Stimulated activated naive CD8-positive, alpha-beta T cell treated with anti-CD3 and anti-CD28 coated beads, Interleukin-15, amount 100 ng/mL, for 72 hours (primary cell): ENCODE results near the gene SINHCAF.
"Not testable (repeated sequence)": the region's sequence is repeated elsewhere in the genome, so short reads cannot be mapped to it uniquely, and the experiment has no call there.

ENCODE experiments used
- ATAC-seq: fragments of 150-1000 bp; cut with Tn5 transposase; 2 replicates; pipeline ENCODE4 v1.10.0; 2021; ENCODE audit warnings: mild to moderate bottlenecking, moderate library complexity
- DNase-seq, 2 donors: peaks; one replicate each; pipeline ENCODE4 v3.0.0; 2021 to 2022
- H3K27ac Mint-ChIP-seq, 2 donors: one replicate each; pipeline ENCODE4 v1.8.0; 2022; ENCODE audit warnings: mild to moderate bottlenecking in 2 of 2, mixed read lengths in 2 of 2, moderate library complexity in 2 of 2
- H3K27me3 Mint-ChIP-seq: one replicate; pipeline ENCODE4 v1.8.0; 2022; ENCODE audit warnings: mixed read lengths
- H3K4me1 Mint-ChIP-seq: one replicate; pipeline ENCODE4 v1.8.0; 2022; ENCODE audit warnings: mild to moderate bottlenecking, mixed read lengths
- H3K4me3 Mint-ChIP-seq, 2 donors: one replicate each; pipeline ENCODE4 v1.8.0; 2022; ENCODE audit warnings: mild to moderate bottlenecking in 2 of 2, mixed read lengths in 2 of 2, moderate library complexity in 1 of 2
- H3K9me3 Mint-ChIP-seq, 2 donors: one replicate each; pipeline ENCODE4 v1.8.0; 2022; ENCODE audit warnings: mixed read lengths in 2 of 2

Gene SINHCAF

GRCh38 chr12:31272607-31273225, 53.2 kb downstream of the SINHCAF start:
- Mint-ChIP-seq H3K27ac (no peak overlapping the region), H3K9me3 (no peaks in the 10 kb centered on the region), H3K4me1 (no peaks in the 10 kb centered on the region), H3K4me3 (no peak overlapping the region), H3K27me3 (no peaks in the 10 kb centered on the region)
- peak; percentile 15 for ATAC-seq
- DNase-seq = no peak

- no peaks in the 10 kb centered on the region for H3K27me3 Mint-ChIP-seq
- DNase-seq = no peak
These were observed 58.0 kb downstream of the SINHCAF start for GRCh38 chr12:31267966-31268365.

GRCh38 chr12:31265722-31266121, 60.2 kb downstream of the SINHCAF start:
- H3K4me1 Mint-ChIP-seq = no peaks in the 10 kb centered on the region
- no peak overlapping the region for H3K27ac Mint-ChIP-seq
- no peak overlapping the region for H3K4me3 Mint-ChIP-seq
- H3K27me3 Mint-ChIP-seq = no peaks in the 10 kb centered on the region
- ATAC-seq (no peak), DNase-seq (no peak)
- no peaks in the 10 kb centered on the region for H3K9me3 Mint-ChIP-seq

More at GRCh38 chr12:31267966-31268365, 58.0 kb downstream of the SINHCAF start:
- no peak for ATAC-seq
- Mint-ChIP-seq H3K27ac (peak overlapping the region in 1 of 2 donors; percentile 27), H3K9me3 (no peaks in the 10 kb centered on the region), H3K4me3 (no peak overlapping the region), H3K4me1 (no peaks in the 10 kb centered on the region)

- H3K4me3 Mint-ChIP-seq = no peak overlapping the region
- no peaks in the 10 kb centered on the region for H3K4me1 Mint-ChIP-seq
- no peaks in the 10 kb centered on the region for H3K27me3 Mint-ChIP-seq
- peak overlapping the region in 1 of 2 donors; percentile 42 for H3K27ac Mint-ChIP-seq
- ATAC-seq = no peak
- no peaks in the 10 kb centered on the region for H3K9me3 Mint-ChIP-seq
- DNase-seq = no peak
These were observed 62.3 kb downstream of the SINHCAF start for GRCh38 chr12:31263661-31264060.

- no peak for ATAC-seq
- DNase-seq = no peak
- H3K27ac Mint-ChIP-seq = peak overlapping the region in 1 of 2 donors; percentile 62
- H3K4me1 Mint-ChIP-seq = no peaks in the 10 kb centered on the region
- H3K4me3 Mint-ChIP-seq = no peak overlapping the region
- no peaks in the 10 kb centered on the region for H3K27me3 Mint-ChIP-seq
- H3K9me3 Mint-ChIP-seq = no peaks in the 10 kb centered on the region
These were observed 64.2 kb downstream of the SINHCAF start for GRCh38 chr12:31261744-31262143.

- DNase-seq = no peak
These were observed 65.1 kb downstream of the SINHCAF start for GRCh38 chr12:31260840-31261239.

GRCh38 chr12:31259136-31259886, 66.6 kb downstream of the SINHCAF start:
- ATAC-seq = no peak
- Mint-ChIP-seq H3K9me3 (no peaks in the 10 kb centered on the region), H3K4me3 (no peak overlapping the region), H3K4me1 (no peaks in the 10 kb centered on the region), H3K27me3 (no peaks in the 10 kb centered on the region), H3K27ac (no peak overlapping the region)
- no peak for DNase-seq

More at GRCh38 chr12:31260840-31261239, 65.1 kb downstream of the SINHCAF start:
- no peaks in the 10 kb centered on the region for H3K27me3 Mint-ChIP-seq
- no peak overlapping the region for H3K4me3 Mint-ChIP-seq
- ATAC-seq = no peak
- H3K4me1 Mint-ChIP-seq = no peaks in the 10 kb centered on the region
- no peak overlapping the region for H3K27ac Mint-ChIP-seq
- no peaks in the 10 kb centered on the region for H3K9me3 Mint-ChIP-seq

- no peaks in the 10 kb centered on the region for H3K4me1 Mint-ChIP-seq
- DNase-seq (no peak), ATAC-seq (no peak)
- no peak overlapping the region for H3K4me3 Mint-ChIP-seq
- H3K27ac Mint-ChIP-seq = no peak overlapping the region
- no peaks in the 10 kb centered on the region for H3K27me3 Mint-ChIP-seq
- no peaks in the 10 kb centered on the region for H3K9me3 Mint-ChIP-seq
These were observed 68.2 kb downstream of the SINHCAF start for GRCh38 chr12:31257784-31258183.

- H3K27me3 Mint-ChIP-seq, H3K9me3 Mint-ChIP-seq, H3K4me1 Mint-ChIP-seq, ATAC-seq: not testable (repeated sequence)
- H3K4me3 Mint-ChIP-seq = peak overlapping the region; percentile 85 to 93
- peak; percentile 12 to 50 for DNase-seq
- H3K27ac Mint-ChIP-seq = peak overlapping the region; percentile 88 to 92
These were observed 74.0 kb downstream of the SINHCAF start for GRCh38 chr12:31251707-31252611.

GRCh38 chr12:31250179-31250578, 75.8 kb downstream of the SINHCAF start:
- no peak for ATAC-seq
- Mint-ChIP-seq H3K4me1 (no peaks in the 10 kb centered on the region), H3K27me3 (no peaks in the 10 kb centered on the region), H3K27ac (no peak overlapping the region), H3K4me3 (no peak overlapping the region), H3K9me3 (no peaks in the 10 kb centered on the region)
- DNase-seq = no peak

- ATAC-seq (no peak), DNase-seq (no peak)
- no peaks in the 10 kb centered on the region for H3K9me3 Mint-ChIP-seq
- H3K27ac Mint-ChIP-seq = no peak overlapping the region
- no peak overlapping the region for H3K4me3 Mint-ChIP-seq
- H3K27me3 Mint-ChIP-seq = no peaks in the 10 kb centered on the region
- H3K4me1 Mint-ChIP-seq = no peaks in the 10 kb centered on the region
These were observed 76.6 kb downstream of the SINHCAF start for GRCh38 chr12:31249356-31249755.

GRCh38 chr12:31248815-31249214, 77.1 kb downstream of the SINHCAF start:
- H3K9me3 Mint-ChIP-seq = no peaks in the 10 kb centered on the region
- no peak overlapping the region for H3K4me3 Mint-ChIP-seq
- no peak overlapping the region for H3K27ac Mint-ChIP-seq
- DNase-seq (no peak), ATAC-seq (no peak)
- H3K4me1 Mint-ChIP-seq = no peaks in the 10 kb centered on the region
- no peaks in the 10 kb centered on the region for H3K27me3 Mint-ChIP-seq

- no peak for ATAC-seq
- H3K4me3 Mint-ChIP-seq = no peak overlapping the region
These were observed 77.6 kb downstream of the SINHCAF start for GRCh38 chr12:31248337-31248736.

GRCh38 chr12:31246470-31246850, 79.5 kb downstream of the SINHCAF start:
- H3K4me3 Mint-ChIP-seq = no peak overlapping the region
- no peaks in the 10 kb centered on the region for H3K27me3 Mint-ChIP-seq
- H3K9me3 Mint-ChIP-seq = no peaks in the 10 kb centered on the region
- H3K27ac Mint-ChIP-seq = no peak overlapping the region
- no peaks in the 10 kb centered on the region for H3K4me1 Mint-ChIP-seq
- DNase-seq (no peak), ATAC-seq (no peak)

More at GRCh38 chr12:31248337-31248736, 77.6 kb downstream of the SINHCAF start:
- Mint-ChIP-seq H3K27ac (no peak overlapping the region), H3K4me1 (no peaks in the 10 kb centered on the region), H3K27me3 (no peaks in the 10 kb centered on the region), H3K9me3 (no peaks in the 10 kb centered on the region)
- DNase-seq = no peak

- Mint-ChIP-seq H3K4me1 (no peaks in the 10 kb centered on the region), H3K4me3 (no peak overlapping the region), H3K27me3 (no peaks in the 10 kb centered on the region), H3K27ac (no peak overlapping the region), H3K9me3 (no peaks in the 10 kb centered on the region)
- ATAC-seq = no peak
- no peak for DNase-seq
These were observed 80.0 kb downstream of the SINHCAF start for GRCh38 chr12:31245822-31246469.
